Breast epithelium (tissue), 3 donors: ENCODE data around the gene PNPLA5.

Experiments
- POLR2A ChIP-seq: fragments of 450-650 bp; IDR thresholded peaks from one replicate; pipeline ENCODE4 v1.6.1; 2016; ENCODE audit warnings: antibody characterized with exemption, mild to moderate bottlenecking, moderate library complexity
- POLR2AphosphoS5 ChIP-seq, 3 donors: sonication (generic); formaldehyde crosslinking; IDR thresholded peaks; one replicate each; pipeline ENCODE4 v1.6.1; 2017; ENCODE audit warnings: antibody characterized with exemption in 3 of 3
- TF ChIP-seq, protein P1 (sequence below), 3 donors: fragments of 450-650 bp; IDR thresholded peaks; one replicate each; pipeline ENCODE4 v1.5.1; 2016 to 2017; ENCODE audit warnings: antibody characterized with exemption in 3 of 3, mild to moderate bottlenecking in 3 of 3, moderate library complexity in 3 of 3

DNA sequence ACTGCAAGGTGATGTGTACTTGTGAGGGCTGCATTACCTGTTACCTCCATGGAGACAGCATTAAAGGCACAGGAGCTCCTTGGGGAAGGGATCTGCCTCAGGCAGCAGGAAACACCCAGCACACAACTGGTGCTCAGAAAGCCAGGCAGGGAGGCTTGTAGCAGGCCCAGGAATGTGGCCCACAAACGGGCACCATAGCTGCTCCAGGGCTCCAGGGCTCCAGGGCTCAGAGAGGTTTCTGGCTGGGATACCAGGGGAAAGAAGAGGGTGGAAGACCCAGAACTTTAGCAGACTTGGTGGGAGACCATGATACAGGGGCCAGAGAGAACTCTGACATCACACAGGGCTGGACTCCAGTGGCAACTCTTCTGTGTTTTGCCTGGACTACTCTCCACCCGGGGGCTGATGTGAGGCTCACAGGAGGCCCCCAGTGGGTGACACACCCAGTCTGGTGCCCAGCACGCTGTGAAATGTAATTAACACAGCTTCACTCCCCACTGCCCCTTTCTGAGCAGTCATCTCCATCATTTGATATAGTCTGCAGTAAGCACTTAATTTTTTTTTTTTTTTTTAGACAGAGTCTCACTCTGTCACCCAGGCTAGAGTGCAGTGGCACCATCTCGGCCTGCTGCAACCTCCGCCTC lies 14.8 kb downstream of the PNPLA5 start:
- TF ChIP-seq, protein P1, sequence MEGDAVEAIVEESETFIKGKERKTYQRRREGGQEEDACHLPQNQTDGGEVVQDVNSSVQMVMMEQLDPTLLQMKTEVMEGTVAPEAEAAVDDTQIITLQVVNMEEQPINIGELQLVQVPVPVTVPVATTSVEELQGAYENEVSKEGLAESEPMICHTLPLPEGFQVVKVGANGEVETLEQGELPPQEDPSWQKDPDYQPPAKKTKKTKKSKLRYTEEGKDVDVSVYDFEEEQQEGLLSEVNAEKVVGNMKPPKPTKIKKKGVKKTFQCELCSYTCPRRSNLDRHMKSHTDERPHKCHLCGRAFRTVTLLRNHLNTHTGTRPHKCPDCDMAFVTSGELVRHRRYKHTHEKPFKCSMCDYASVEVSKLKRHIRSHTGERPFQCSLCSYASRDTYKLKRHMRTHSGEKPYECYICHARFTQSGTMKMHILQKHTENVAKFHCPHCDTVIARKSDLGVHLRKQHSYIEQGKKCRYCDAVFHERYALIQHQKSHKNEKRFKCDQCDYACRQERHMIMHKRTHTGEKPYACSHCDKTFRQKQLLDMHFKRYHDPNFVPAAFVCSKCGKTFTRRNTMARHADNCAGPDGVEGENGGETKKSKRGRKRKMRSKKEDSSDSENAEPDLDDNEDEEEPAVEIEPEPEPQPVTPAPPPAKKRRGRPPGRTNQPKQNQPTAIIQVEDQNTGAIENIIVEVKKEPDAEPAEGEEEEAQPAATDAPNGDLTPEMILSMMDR (IDR thresholded peaks at IDR 0.05): no peak
- TF ChIP-seq POLR2A: no peak
- no peak for TF ChIP-seq POLR2AphosphoS5 (IDR thresholded peaks at IDR 0.05)
